Sigmoid colon (tissue), 3 donors: ENCODE results near the gene RUNX1.

Experiments used
- CTCF ChIP-seq, 4 experiments: fragments of 450-650 bp in 3 of 4; fragments of 200-600 bp in 1 of 4; IDR thresholded peaks; one replicate each; pipeline ENCODE4 v1.5.1; 2016 to 2019; ENCODE audit warnings: antibody characterized with exemption in 4 of 4, mild to moderate bottlenecking in 3 of 4, moderate library complexity in 2 of 4
- POLR2A ChIP-seq, 2 donors: fragments of 450-650 bp; IDR thresholded peaks; one replicate each; pipeline ENCODE4 v1.6.1; 2016; ENCODE audit warnings: antibody characterized with exemption in 2 of 2, mild to moderate bottlenecking in 2 of 2, moderate library complexity in 2 of 2

GRCh38 chr21:34928637-34929036 lies 120.5 kb downstream of the RUNX1 start:
- TF ChIP-seq POLR2A (IDR thresholded peaks at IDR 0.05) (no peak), CTCF (IDR thresholded peaks at IDR 0.05) (no peak)
